GM10266 (cell line): ENCODE data around the gene LRIG3.
A peak's percentile ranks its signal among the peaks of the same experiment; 100 is the strongest.

Source experiments
- DNase-seq: peaks from one replicate; pipeline ENCODE4 v3.0.0; 2012; ENCODE audit errors: extremely low spot score
- CTCF ChIP-seq: IDR thresholded peaks from 2 replicates; pipeline ENCODE4 v1.5.1; 2012; ENCODE audit warnings: mild to moderate bottlenecking, low read depth; ENCODE audit not compliant: control insufficient read depth, insufficient read depth; ENCODE audit errors: missing control alignments

LRIG3 gene

GRCh38 chr12:58942345-58942744, 22.0 kb upstream of the LRIG3 start:
- TF ChIP-seq CTCF: no peak

GRCh38 chr12:58939399-58940100, 19.2 kb upstream of the LRIG3 start:
- no peak for TF ChIP-seq CTCF
- no peak for DNase-seq

More at GRCh38 chr12:58942345-58942744, 22.0 kb upstream of the LRIG3 start:
- no peak for DNase-seq

- DNase-seq: no peak
- no peak for TF ChIP-seq CTCF
Observed at GRCh38 chr12:58938440-58938839, 18.1 kb upstream of the LRIG3 start.

GRCh38 chr12:58934528-58934927, 14.2 kb upstream of the LRIG3 start:
- DNase-seq: no peak
- TF ChIP-seq CTCF: no peak

- no peak for TF ChIP-seq CTCF
- DNase-seq: no peak
Observed at GRCh38 chr12:58932806-58933681, 12.7 kb upstream of the LRIG3 start.

- TF ChIP-seq CTCF: peak; percentile 27
- no peak for DNase-seq
Observed at GRCh38 chr12:58931518-58931917, 11.2 kb upstream of the LRIG3 start.

- TF ChIP-seq CTCF: no peak
- DNase-seq: no peak
Observed at GRCh38 chr12:58930770-58931324, 10.5 kb upstream of the LRIG3 start.
